SU-DHL-6 (cell line): ENCODE data around the gene HOXB1.

Experiments
- H2AFZ ChIP-seq: fragments of 200-600 bp; sonication (generic); 2 replicates; pipeline ENCODE4 v1.6.1; 2014; ENCODE audit warnings: low read depth, mild to moderate bottlenecking, moderate library complexity, mixed read lengths, antibody characterized with exemption, low read length; ENCODE audit not compliant: severe bottlenecking
- H3F3A ChIP-seq: fragments of 200-600 bp; shearing (Covaris generic); 2 replicates; pipeline ENCODE4 v1.6.0; 2016; ENCODE audit warnings: antibody characterized with exemption, mild to moderate bottlenecking; ENCODE audit not compliant: insufficient read depth
- H3K27ac ChIP-seq: fragments of 200-600 bp; sonication (generic); 2 replicates; pipeline ENCODE4 v1.5.1; 2016; ENCODE audit warnings: low read depth, mild to moderate bottlenecking, low read length, moderate library complexity, mixed read lengths
- H3K27me3 ChIP-seq: fragments of 200-600 bp; sonication (generic), shearing (Covaris generic); 2 replicates; pipeline ENCODE4 v1.6.0; 2014; ENCODE audit warnings: mild to moderate bottlenecking, low read length
- H3K36me3 ChIP-seq: fragments of 200-600 bp; sonication (generic); 2 replicates; pipeline ENCODE4 v1.6.1; 2014; ENCODE audit warnings: mild to moderate bottlenecking, low read length, mixed read lengths
- H3K4me2 ChIP-seq: fragments of 300-600, 200-600 bp; shearing (Covaris generic), sonication (generic); 2 replicates; pipeline ENCODE4 v1.6.0; 2014; ENCODE audit warnings: low read length, low read depth, mild to moderate bottlenecking; ENCODE audit not compliant: poor library complexity, severe bottlenecking
- H3K4me3 ChIP-seq: fragments of 200-600 bp; sonication (generic); 2 replicates; pipeline ENCODE4 v1.5.1; 2014; ENCODE audit warnings: antibody characterized with exemption, low read length, mild to moderate bottlenecking, mixed read lengths; ENCODE audit not compliant: insufficient read depth, poor library complexity, severe bottlenecking
- H3K79me2 ChIP-seq: fragments of 200-600 bp; sonication (generic); 2 replicates; pipeline ENCODE4 v1.6.1; 2014; ENCODE audit warnings: mild to moderate bottlenecking, low read length, moderate library complexity; ENCODE audit not compliant: insufficient read depth
- H3K9ac ChIP-seq: fragments of 200-600 bp; sonication (generic); 2 replicates; pipeline ENCODE4 v1.7.0; 2014; ENCODE audit warnings: mild to moderate bottlenecking, low read length
- H3K9me2 ChIP-seq: fragments of 200-600 bp; sonication (generic); replicated peaks from 2 replicates; pipeline ENCODE4 v1.6.1; 2014; ENCODE audit warnings: low read length; ENCODE audit not compliant: insufficient read depth
- H3K9me3 ChIP-seq: fragments of 200-600 bp; sonication (generic); 2 replicates; pipeline ENCODE4 v1.6.1; 2014; ENCODE audit warnings: low read length, mixed read lengths; ENCODE audit not compliant: insufficient read depth
- H4K20me1 ChIP-seq: fragments of 200-600 bp; sonication (generic); 2 replicates; pipeline ENCODE4 v1.6.1; 2014; ENCODE audit warnings: low read depth, mild to moderate bottlenecking, antibody characterized with exemption, low read length, moderate library complexity, mixed read lengths
- EZH2phosphoT487 ChIP-seq: fragments of 200-600 bp; sonication (generic), shearing (Covaris generic); conservative IDR thresholded peaks from 2 replicates; pipeline ENCODE4 v1.6.1; 2018; ENCODE audit warnings: mild to moderate bottlenecking, antibody characterized with exemption, low read length, moderate library complexity, mixed read lengths
- TF ChIP-seq, protein P1 (sequence below): fragments of 200-600 bp; sonication (generic); IDR thresholded peaks from one replicate; pipeline ENCODE4 v1.5.1; 2017; ENCODE audit warnings: antibody characterized with exemption, mild to moderate bottlenecking, low read length, moderate library complexity; ENCODE audit not compliant: insufficient read depth, poor library complexity, severe bottlenecking

Gene HOXB1

DNA sequence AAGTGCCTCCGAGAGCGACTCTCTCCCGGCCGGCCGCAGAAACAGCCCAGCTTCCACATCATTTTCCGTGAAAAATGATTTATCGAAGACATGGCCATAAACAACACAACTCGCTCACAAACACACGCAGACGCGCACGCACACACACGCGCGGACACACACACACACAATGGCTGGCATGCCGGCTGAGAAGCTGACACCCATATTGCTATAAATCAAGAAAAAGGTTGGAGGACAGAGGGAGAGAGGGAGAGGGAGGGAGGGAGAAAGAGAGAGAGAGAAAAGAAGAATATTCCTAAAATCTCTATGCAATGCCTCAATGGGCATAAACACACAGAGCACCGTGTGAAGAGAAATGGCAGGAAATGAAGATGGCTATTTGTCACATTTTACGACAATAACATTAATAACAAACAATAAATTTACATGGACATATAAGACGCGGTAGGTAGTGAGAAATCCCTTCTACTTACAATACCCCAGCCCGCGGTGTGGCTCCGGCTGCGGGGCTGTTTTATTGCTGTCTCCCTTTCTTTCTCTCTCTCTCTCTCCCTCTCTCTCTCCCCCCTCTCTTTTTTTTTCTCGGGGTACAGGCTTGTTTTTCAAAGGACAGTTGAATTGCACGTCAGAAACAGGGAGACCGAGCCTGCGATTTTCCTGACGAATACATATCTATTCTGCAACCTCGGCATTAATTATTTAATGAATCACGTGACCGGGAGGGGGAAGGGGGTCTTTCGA, 37.9 kb upstream of the HOXB1 start:
- no peak overlapping the region for H3K9ac ChIP-seq
- no peak overlapping the region for H3K4me2 ChIP-seq
- no peak overlapping the region for H3K4me3 ChIP-seq
- H3K36me3 ChIP-seq, result no peaks in the 10 kb centered on the region
- H3K79me2 ChIP-seq, result no peaks in the 10 kb centered on the region
- TF ChIP-seq EZH2phosphoT487, result no peak
- TF ChIP-seq, protein P1, sequence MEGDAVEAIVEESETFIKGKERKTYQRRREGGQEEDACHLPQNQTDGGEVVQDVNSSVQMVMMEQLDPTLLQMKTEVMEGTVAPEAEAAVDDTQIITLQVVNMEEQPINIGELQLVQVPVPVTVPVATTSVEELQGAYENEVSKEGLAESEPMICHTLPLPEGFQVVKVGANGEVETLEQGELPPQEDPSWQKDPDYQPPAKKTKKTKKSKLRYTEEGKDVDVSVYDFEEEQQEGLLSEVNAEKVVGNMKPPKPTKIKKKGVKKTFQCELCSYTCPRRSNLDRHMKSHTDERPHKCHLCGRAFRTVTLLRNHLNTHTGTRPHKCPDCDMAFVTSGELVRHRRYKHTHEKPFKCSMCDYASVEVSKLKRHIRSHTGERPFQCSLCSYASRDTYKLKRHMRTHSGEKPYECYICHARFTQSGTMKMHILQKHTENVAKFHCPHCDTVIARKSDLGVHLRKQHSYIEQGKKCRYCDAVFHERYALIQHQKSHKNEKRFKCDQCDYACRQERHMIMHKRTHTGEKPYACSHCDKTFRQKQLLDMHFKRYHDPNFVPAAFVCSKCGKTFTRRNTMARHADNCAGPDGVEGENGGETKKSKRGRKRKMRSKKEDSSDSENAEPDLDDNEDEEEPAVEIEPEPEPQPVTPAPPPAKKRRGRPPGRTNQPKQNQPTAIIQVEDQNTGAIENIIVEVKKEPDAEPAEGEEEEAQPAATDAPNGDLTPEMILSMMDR, result no peak
- H3K9me3 ChIP-seq, result no peaks in the 10 kb centered on the region
- H4K20me1 ChIP-seq, result no peaks in the 10 kb centered on the region
- no peaks in the 10 kb centered on the region for H3K27me3 ChIP-seq
- no peaks in the 10 kb centered on the region for H3K9me2 ChIP-seq
- no peak overlapping the region for H3K27ac ChIP-seq
- H3F3A ChIP-seq, result no peaks in the 10 kb centered on the region
- no peak overlapping the region for H2AFZ ChIP-seq

DNA sequence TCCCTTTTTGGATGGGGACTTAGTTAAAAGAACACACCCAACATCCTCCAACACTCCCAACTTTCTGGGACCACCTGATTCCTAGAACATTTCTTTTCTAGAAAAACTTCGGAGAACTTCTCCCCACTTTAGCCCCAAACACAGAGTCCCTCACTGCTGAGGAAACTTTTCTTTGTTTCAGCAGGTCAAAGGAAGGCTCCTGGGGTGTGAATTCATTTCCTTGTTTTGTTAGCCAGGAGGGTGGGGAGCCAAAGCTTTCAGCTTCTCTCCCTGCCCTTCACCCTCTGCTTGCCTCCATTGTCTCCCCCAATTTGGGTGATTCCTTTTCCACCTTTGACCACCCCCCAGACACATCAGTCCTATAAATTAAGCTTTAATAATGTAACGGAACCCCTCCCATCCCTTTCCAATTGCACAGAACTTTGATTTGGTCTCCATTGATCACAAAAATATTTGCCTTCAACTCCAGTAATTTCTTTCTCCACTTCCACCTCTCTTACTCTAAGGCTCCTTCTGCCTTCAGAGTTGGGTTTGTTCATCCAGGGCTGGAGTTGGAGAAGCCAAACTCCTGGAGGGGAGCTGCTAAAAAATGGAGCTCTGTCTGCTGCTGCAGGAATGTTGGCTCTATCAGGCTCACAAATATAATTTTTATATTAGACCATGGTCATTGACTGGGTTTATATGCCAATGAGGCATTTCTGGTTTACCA, 37.0 kb upstream of the HOXB1 start:
- Histone ChIP-seq H3K27ac (no peak overlapping the region), H3F3A (no peaks in the 10 kb centered on the region), H3K36me3 (no peaks in the 10 kb centered on the region), H3K27me3 (no peaks in the 10 kb centered on the region), H3K9ac (no peak overlapping the region), H3K79me2 (no peaks in the 10 kb centered on the region), H3K9me3 (no peaks in the 10 kb centered on the region), H3K4me3 (no peak overlapping the region), H4K20me1 (no peaks in the 10 kb centered on the region), H3K4me2 (no peak overlapping the region), H2AFZ (no peak overlapping the region), H3K9me2 (no peaks in the 10 kb centered on the region)
- TF ChIP-seq EZH2phosphoT487, result no peak
- TF ChIP-seq, protein P1, result no peak

DNA sequence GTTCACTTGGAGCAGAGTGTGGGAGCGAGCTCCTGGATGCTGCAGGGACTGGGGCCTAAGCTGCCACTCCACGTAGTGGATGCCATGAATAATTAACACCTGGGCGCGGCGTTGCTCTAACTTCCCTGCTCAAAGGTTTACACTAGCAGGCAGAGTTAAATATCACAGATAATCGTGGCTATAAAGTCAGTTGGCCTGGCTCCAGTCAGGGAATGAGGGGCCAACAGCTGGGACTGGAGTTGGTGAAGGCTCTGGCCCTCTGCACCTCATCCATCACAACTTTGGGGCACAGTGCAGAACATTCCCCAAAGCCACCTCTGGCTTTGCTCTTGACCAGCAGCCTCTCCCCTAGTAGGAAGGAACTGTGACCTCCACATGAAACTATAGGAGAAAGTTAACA, 36.4 kb upstream of the HOXB1 start:
- Histone ChIP-seq H3K9me2 (no peaks in the 10 kb centered on the region), H2AFZ (no peak overlapping the region), H3K4me3 (no peak overlapping the region), H3K79me2 (no peaks in the 10 kb centered on the region), H3K4me2 (no peak overlapping the region), H3K9ac (no peak overlapping the region), H3K27me3 (no peaks in the 10 kb centered on the region), H3K36me3 (no peaks in the 10 kb centered on the region), H3K27ac (no peak overlapping the region), H4K20me1 (no peaks in the 10 kb centered on the region), H3F3A (no peaks in the 10 kb centered on the region), H3K9me3 (no peaks in the 10 kb centered on the region)
- TF ChIP-seq EZH2phosphoT487, result no peak
- TF ChIP-seq, protein P1, result no peak
